Stimulated activated CD8-positive, alpha-beta memory T cell treated with anti-CD3 and anti-CD28 coated beads, Interleukin-4, amount 100 ng/mL, for 1 hour (primary cell): ENCODE data around the gene URM1.
"Not testable (repeated sequence)": the region's sequence is repeated elsewhere in the genome, so short reads cannot be mapped to it uniquely, and the experiment has no call there.

ENCODE experiments used
- DNase-seq, 2 donors: peaks; one replicate each; pipeline ENCODE4 v3.0.0-alpha.2; 2020; ENCODE audit warnings: low read depth in 2 of 2, low spot score in 1 of 2

Gene URM1

GRCh38 chr9:128370752-128371629 lies at the start of gene URM1:
Gene URM1, plus strand, starts transcription at chr9:128371374. Its CDS starts 7 bp downstream, at chr9:128371381.
- peak; percentile 89 to 92 for DNase-seq

DNA sequence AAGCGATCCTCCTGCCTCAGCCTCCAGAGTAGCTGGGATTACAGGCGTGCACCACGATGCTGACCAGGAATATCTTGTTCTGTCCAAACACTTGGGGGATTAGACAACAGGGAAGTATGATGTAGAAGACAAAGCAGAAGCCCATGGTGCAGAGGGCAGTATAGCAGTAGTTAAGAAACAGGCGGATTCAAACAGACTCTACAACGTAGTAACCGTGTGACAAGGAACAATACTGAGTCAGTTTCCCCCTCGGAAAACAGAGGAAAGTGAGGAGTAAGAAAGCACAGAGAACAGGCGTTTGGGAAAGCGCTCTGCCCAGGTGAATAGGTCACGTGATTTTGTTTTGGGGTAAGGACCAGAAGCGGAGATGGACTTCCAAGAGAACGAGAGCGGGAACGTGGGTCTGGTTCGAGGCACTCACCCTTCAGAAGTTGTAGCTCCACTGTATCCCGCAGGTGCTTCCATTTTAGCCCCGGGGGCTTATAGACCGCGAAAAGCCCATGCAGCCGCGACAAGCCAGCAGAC lies 49.2 kb upstream of the URM1 start:
- DNase-seq: no peak

DNA sequence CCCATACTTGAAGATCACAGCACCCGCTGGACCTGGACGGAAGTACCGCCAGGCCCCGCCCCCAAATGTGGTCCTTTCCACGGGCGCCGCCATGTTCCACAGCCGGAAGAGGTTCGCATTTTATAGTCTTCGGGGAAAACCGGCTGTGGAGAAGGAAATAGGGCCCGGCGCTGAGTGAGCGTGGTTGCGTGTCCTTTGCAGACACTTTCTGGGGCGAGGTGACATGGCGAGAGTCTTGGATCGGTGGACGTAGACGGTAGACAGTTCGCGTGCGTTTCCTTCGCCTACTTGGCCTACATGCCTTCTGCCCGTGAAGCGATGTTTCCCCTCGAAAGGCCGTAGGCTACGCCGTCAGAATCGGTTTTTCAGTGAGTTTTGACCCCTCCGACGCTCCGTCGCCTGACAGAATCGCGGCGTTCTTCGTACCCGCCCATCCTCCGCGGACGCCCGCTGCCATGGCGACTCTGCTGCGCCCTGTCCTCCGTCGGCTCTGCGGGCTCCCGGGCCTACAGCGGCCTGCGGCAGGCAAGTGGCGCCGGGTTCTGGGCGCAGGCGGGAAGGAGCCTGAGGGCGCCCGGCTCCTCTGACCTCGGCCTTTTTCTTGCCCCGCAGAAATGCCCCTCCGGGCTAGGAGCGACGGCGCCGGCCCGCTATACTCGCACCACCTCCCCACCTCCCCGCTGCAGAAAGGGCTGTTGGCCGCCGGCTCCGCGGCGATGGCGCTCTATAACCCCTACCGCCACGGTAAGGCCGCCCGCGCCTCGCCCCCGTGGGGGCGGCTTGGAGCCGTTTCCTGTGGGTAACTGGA lies 48.6 kb upstream of the URM1 start, which contains the start of the genes COQ4 and TRUB2:
Gene COQ4, plus strand, starts transcription at position 436 of the 808 bp plus-strand sequence. Its CDS starts 20 bp downstream, at position 456.
Gene TRUB2, minus strand, starts transcription at position 44 of the 808 bp plus-strand sequence. Its CDS starts 39 bp downstream, at position 5.
- peak; percentile 85 to 86 for DNase-seq

DNA sequence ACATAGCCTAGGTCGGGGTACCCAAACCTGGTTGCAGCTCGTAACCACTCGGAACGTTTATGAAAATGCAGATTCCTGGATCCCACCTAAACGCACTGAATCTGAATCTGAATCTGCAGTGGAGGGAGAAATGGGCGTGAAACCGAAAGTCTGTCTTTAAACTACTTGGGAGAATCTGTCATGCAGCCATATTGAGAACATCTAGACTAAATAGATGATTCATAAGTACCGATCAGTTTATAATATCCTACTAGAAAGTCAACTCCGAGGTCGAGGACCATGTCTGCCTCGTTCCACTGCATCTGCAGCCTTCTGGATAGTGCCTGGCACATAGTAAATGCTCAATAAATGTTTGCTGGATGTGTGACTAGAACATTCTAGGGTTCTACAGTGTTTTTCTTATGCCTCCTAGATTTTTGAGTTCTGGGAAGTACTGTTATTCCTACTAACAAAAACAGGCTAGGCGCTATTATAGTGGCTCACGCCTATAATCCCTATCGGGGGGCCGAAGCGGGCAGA lies 47.9 kb upstream of the URM1 start:
- no peak for DNase-seq

DNA sequence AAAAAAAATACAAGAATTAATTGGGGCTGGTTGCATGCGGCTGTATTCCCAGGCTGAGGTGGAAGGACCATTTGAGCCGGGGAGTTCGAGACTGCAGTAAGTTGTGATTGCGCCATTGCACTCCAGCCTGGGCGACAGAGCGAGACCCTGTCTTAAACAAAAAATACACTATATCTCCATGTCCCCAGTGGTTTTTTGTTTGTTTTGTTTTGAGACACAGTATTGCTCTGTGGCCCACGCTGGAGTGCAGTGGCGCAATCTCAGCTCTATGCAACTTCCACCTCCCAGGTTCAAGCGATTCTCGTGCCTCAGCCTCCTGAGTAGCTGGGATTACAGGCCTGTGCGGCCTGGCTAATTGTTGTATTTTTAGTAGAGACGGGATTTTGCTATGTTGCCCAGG lies 47.4 kb upstream of the URM1 start:
- DNase-seq: no peak

DNA sequence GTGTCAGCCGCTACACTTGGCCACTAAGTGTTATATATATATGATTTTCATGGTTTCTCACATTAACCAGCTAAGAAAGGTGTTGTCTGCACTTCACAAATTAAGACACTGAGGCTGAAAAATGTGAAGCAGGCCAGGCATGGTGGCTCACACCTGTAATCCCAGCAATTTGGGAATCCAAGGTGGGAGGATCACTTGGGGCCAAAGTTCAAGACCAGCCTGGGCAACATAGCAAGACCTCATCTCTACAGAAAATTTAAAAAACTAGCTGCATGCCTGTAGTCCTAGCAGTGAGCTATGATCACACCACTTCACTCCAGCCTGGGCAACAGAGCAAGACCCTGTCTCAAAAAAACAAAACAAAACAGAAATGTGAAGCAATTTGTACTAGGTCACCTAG lies 46.8 kb upstream of the URM1 start:
- no peak for DNase-seq

GRCh38 chr9:128325629-128326028 lies 45.5 kb upstream of the URM1 start:
- DNase-seq: no peak

GRCh38 chr9:128333451-128333869 lies 37.7 kb upstream of the URM1 start:
- DNase-seq: no peak

GRCh38 chr9:128335161-128335560 lies 36.0 kb upstream of the URM1 start:
- DNase-seq: no peak

GRCh38 chr9:128335914-128336313 lies 35.3 kb upstream of the URM1 start:
- DNase-seq: no peak

DNA sequence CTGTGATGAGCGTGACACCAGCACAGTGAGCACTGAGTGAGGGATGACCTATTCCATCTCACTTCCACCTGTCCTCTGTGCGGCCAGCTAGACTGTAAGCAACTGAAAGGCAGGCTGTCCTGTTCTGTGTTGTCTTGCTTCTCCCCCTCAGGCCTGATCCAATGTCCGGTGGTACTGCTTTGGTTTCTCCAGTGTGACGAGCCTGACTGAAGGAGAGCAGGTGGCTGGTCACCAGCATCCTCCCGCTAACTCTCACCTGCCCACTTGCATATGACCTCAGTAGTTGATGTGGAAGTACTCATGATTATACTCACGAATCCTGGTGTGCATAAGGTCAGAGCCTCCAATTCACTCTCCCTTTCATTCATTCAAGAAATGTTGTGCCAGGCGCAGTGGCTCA lies 33.2 kb upstream of the URM1 start:
- no peak for DNase-seq

DNA sequence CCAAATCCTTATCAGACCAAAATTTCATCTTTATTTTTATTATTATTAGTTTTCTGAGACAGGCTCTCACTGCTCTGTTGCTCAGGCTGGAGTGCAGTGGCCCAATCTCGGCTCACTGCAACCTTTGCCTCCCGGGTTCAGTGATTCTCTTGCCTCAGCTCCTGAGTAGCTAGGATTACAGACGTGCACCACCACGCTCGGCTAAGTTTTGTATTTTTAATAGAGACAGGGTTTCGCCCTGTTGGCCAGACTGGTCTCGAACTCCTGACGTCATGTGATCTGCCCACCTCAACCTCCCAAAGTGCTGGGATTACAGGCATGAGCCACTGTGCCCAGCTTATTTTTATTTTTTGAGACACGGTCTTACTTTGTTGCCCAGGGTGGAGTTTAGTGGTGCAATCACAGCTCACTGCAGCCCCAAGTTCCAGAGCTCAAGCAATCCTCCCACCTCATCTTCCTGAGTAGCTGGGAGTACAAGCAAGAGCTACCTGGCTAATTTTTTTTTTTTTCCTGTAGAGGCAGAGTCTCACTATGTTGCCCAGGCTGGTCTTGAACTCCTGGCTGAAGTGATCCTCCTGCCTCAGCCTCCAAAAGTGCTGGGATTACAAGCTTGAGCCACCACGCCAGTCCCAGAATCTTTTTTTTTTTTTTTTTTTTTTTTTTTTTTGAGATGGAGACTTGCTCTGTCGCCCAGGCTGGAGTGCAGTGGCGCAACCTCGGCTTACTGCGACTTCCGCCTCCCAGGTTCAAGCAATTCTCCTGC lies 32.1 kb upstream of the URM1 start:
- not testable (repeated sequence) for DNase-seq

DNA sequence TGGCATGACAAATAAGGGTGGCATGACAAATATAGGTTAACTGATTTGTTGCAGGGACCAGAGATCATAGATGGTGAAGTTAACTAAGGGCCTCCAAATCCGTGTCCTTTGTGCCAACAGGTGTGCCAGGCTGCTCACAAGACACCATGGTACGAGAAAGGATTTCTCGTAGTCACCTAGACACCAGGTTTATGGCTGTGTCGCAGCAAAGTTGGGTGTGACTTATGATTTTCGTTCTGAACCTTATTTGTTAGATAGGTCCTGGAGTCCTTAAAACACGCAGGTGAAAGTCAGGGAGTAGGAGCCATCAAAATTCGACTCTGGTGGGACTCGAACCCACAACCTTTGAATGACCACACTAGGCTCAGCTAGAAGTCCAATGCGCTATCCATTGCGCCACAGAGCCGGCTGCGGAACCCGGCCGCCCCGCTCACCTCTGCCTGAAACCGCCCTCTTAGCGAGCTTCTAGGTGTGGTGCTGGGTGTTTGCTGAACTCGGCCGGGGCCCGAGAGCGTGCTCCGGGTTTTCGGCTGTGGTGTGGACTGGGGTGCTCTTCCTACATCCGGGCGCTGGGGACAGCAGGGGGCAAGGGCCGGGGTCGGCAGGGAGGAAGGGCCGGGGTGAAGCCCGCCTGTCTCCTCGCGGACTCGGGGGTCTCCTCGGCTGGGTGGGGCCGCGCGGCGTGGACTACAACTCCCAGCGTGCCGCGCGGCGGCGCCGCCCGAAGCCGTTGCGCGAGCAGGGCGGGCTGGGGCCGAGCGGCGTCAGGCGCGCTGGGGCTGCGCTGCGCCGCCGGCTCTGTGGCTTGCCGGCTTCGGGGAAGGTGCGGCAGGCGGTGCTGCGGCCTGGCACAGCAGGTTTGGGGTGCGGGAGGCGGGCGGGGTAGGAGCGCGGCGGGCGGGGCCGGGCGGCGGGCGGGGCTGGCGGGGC lies 31.1 kb upstream of the URM1 start, which contains the start of gene SLC27A4:
Gene SLC27A4, plus strand, starts transcription at position 767 of the 930 bp plus-strand sequence. CDS start 2,606 bp downstream, outside the sequence.
- peak; percentile 31 to 52 for DNase-seq

DNA sequence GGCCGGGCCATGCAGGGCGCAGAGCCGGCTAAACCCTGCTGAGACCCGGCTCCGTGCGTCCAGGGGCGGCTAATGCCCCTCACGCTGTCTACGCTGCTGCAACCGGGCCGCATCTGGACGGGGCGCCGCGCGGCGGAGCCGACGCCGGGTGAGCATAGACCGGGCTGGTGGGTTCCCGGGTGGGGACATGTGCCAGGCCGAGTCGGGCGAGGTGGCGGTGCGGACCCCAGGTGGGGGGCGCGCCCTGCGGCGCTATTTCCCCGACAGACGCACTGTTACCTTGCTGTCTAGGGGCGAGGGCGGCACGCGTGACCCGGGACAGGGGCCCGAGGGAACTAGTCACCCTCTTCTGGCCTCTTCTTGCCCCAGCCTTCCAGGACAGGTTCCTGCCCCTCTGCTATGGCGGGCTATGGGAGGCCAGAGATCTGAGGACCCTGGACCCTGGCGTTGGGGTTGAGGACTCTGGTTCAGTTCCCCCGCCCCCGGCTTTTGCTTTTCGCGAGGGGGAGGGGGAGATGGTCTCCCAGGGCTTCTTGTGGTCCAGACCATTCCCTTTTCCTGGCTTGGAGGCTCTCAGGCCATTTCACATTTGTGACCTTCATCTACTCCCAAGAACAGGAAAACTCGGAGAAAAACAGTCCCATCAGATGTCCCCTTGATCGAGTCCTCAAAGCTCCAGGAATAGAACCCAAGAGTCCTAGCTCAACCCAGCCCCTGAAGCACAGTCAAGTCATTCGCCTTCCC lies 30.3 kb upstream of the URM1 start:
- DNase-seq: no peak

GRCh38 chr9:128341435-128341849 lies 29.7 kb upstream of the URM1 start:
- DNase-seq: peak; percentile 34 to 36

- DNase-seq: no peak
Observed at GRCh38 chr9:128342971-128343680, 28.0 kb upstream of the URM1 start.

GRCh38 chr9:128343855-128344254 lies 27.3 kb upstream of the URM1 start:
- no peak for DNase-seq
